Measurements from ENCODE around the gene AP1B1. TPM values are rescaled to one million over a fixed set of nuclear protein-coding genes. Genes with fewer than 3 reads are reported as not detected.

The AP1B1 gene
- total and polyA plus RNA-seq, 2 of the 8 experiments (the other 6 are each of a cell fraction or from before 2014, with no cell fraction given): 64.2 to 86.8 TPM

DNA sequence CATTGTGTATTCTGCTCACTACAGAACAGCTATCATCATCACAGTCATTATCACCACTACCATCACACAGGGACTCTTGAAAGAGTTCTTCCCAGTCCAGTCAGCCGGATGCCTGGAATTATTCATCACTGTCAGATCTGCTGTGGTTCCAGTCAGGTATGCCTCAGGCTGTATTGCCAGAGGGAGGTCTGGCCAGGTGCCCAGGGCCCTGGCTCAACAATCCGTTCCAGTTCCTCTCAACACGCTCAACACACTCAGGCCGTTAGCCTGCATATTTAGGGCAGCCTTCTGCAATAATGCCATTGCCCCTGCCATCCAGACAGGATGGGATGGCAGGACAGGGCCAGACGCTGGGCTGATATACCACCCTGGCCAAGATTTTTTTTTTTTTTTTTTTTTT, 44.2 kb downstream of the AP1B1 start (continued):
- TF ChIP-seq, protein P1, sequence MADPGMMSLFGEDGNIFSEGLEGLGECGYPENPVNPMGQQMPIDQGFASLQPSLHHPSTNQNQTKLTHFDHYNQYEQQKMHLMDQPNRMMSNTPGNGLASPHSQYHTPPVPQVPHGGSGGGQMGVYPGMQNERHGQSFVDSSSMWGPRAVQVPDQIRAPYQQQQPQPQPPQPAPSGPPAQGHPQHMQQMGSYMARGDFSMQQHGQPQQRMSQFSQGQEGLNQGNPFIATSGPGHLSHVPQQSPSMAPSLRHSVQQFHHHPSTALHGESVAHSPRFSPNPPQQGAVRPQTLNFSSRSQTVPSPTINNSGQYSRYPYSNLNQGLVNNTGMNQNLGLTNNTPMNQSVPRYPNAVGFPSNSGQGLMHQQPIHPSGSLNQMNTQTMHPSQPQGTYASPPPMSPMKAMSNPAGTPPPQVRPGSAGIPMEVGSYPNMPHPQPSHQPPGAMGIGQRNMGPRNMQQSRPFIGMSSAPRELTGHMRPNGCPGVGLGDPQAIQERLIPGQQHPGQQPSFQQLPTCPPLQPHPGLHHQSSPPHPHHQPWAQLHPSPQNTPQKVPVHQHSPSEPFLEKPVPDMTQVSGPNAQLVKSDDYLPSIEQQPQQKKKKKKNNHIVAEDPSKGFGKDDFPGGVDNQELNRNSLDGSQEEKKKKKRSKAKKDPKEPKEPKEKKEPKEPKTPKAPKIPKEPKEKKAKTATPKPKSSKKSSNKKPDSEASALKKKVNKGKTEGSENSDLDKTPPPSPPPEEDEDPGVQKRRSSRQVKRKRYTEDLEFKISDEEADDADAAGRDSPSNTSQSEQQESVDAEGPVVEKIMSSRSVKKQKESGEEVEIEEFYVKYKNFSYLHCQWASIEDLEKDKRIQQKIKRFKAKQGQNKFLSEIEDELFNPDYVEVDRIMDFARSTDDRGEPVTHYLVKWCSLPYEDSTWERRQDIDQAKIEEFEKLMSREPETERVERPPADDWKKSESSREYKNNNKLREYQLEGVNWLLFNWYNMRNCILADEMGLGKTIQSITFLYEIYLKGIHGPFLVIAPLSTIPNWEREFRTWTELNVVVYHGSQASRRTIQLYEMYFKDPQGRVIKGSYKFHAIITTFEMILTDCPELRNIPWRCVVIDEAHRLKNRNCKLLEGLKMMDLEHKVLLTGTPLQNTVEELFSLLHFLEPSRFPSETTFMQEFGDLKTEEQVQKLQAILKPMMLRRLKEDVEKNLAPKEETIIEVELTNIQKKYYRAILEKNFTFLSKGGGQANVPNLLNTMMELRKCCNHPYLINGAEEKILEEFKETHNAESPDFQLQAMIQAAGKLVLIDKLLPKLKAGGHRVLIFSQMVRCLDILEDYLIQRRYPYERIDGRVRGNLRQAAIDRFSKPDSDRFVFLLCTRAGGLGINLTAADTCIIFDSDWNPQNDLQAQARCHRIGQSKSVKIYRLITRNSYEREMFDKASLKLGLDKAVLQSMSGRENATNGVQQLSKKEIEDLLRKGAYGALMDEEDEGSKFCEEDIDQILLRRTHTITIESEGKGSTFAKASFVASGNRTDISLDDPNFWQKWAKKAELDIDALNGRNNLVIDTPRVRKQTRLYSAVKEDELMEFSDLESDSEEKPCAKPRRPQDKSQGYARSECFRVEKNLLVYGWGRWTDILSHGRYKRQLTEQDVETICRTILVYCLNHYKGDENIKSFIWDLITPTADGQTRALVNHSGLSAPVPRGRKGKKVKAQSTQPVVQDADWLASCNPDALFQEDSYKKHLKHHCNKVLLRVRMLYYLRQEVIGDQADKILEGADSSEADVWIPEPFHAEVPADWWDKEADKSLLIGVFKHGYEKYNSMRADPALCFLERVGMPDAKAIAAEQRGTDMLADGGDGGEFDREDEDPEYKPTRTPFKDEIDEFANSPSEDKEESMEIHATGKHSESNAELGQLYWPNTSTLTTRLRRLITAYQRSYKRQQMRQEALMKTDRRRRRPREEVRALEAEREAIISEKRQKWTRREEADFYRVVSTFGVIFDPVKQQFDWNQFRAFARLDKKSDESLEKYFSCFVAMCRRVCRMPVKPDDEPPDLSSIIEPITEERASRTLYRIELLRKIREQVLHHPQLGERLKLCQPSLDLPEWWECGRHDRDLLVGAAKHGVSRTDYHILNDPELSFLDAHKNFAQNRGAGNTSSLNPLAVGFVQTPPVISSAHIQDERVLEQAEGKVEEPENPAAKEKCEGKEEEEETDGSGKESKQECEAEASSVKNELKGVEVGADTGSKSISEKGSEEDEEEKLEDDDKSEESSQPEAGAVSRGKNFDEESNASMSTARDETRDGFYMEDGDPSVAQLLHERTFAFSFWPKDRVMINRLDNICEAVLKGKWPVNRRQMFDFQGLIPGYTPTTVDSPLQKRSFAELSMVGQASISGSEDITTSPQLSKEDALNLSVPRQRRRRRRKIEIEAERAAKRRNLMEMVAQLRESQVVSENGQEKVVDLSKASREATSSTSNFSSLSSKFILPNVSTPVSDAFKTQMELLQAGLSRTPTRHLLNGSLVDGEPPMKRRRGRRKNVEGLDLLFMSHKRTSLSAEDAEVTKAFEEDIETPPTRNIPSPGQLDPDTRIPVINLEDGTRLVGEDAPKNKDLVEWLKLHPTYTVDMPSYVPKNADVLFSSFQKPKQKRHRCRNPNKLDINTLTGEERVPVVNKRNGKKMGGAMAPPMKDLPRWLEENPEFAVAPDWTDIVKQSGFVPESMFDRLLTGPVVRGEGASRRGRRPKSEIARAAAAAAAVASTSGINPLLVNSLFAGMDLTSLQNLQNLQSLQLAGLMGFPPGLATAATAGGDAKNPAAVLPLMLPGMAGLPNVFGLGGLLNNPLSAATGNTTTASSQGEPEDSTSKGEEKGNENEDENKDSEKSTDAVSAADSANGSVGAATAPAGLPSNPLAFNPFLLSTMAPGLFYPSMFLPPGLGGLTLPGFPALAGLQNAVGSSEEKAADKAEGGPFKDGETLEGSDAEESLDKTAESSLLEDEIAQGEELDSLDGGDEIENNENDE (IDR thresholded peaks at IDR 0.05; ENCODE audit: insufficient replicate concordance, low read length): no peak
- TF ChIP-seq HDAC6 (IDR thresholded peaks at IDR 0.05; ENCODE audit: low read depth, low read length) (no peak), JUND (IDR thresholded peaks at IDR 0.05; ENCODE audit: low read length) (no peak), CTBP2 (IDR thresholded peaks at IDR 0.05; ENCODE audit: borderline replicate concordance, insufficient read depth, insufficient read length, low read length) (no peak), EZH2 (IDR thresholded peaks at IDR 0.05; ENCODE audit: low read depth, low read length, severe bottlenecking) (no peak), SP2 (IDR thresholded peaks at IDR 0.05; ENCODE audit: low read length) (no peak), YY1 (IDR thresholded peaks at IDR 0.05; ENCODE audit: low read depth, low read length) (no peak), BRCA1 (IDR thresholded peaks at IDR 0.05; ENCODE audit: low read depth, low read length) (no peak), EGR1 (IDR thresholded peaks at IDR 0.05; ENCODE audit: borderline replicate concordance, low read depth, low read length) (no peak), SIRT6 (IDR thresholded peaks at IDR 0.05; ENCODE audit: low read length) (no peak), NANOG (IDR thresholded peaks at IDR 0.05; ENCODE audit: insufficient read depth, low read depth, low read length, poor library complexity, severe bottlenecking) (no peak), BCL11A (IDR thresholded peaks at IDR 0.05; ENCODE audit: low read depth in 2 of 2, low read length in 2 of 2) (no peak)

Measured in H1 (cell line).